Activated naive CD8-positive, alpha-beta T cell treated with anti-CD3 and anti-CD28 coated beads for 36 hours (primary cell): ENCODE measurements around the gene PRND. TPM values are rescaled to one million over a fixed set of nuclear protein-coding genes. Genes with fewer than 3 reads are reported as not detected.
"Not testable (repeated sequence)": the region's sequence is repeated elsewhere in the genome, so short reads cannot be mapped to it uniquely, and the experiment has no call there.

Source experiments
- DNase-seq: peaks from one replicate; pipeline ENCODE4 v3.0.0; 2021
- H3K27ac Mint-ChIP-seq: one replicate; pipeline ENCODE4 v1.8.0; 2022; ENCODE audit warnings: mild to moderate bottlenecking, moderate library complexity, mixed read lengths
- H3K27me3 Mint-ChIP-seq: one replicate; pipeline ENCODE4 v1.8.0; 2022; ENCODE audit warnings: mild to moderate bottlenecking, mixed read lengths
- H3K36me3 Mint-ChIP-seq: one replicate; pipeline ENCODE4 v1.8.0; 2021; ENCODE audit warnings: mild to moderate bottlenecking, mixed read lengths
- H3K4me1 Mint-ChIP-seq: one replicate; pipeline ENCODE4 v1.8.0; 2021; ENCODE audit warnings: mixed read lengths
- H3K4me3 Mint-ChIP-seq: one replicate; pipeline ENCODE4 v1.8.0; 2022; ENCODE audit warnings: mild to moderate bottlenecking, moderate library complexity, mixed read lengths
- H3K9me3 Mint-ChIP-seq: one replicate; pipeline ENCODE4 v1.8.0; 2022; ENCODE audit warnings: mixed read lengths
- total RNA-seq, 2 experiments: library from RNA; stranded (reverse); gene quantifications; one replicate each; pipeline ENCODE4 v1.2.3, GENCODE V29; 2021

Gene PRND
- total RNA-seq, 2 experiments from 2014 or later: not detected

- H3K36me3 Mint-ChIP-seq: no peaks in the 10 kb centered on the region
- peak; percentile 74 for DNase-seq
- peaks cover 6% of the 10 kb centered on the region for H3K4me1 Mint-ChIP-seq
- no peaks in the 10 kb centered on the region for H3K9me3 Mint-ChIP-seq
- H3K27ac Mint-ChIP-seq: peak overlapping the region; percentile 57
- H3K27me3 Mint-ChIP-seq: no peaks in the 10 kb centered on the region
- H3K4me3 Mint-ChIP-seq: no peak overlapping the region
Observed at GRCh38 chr20:4720041-4720976, 1.4 kb upstream of the PRND start.

DNA sequence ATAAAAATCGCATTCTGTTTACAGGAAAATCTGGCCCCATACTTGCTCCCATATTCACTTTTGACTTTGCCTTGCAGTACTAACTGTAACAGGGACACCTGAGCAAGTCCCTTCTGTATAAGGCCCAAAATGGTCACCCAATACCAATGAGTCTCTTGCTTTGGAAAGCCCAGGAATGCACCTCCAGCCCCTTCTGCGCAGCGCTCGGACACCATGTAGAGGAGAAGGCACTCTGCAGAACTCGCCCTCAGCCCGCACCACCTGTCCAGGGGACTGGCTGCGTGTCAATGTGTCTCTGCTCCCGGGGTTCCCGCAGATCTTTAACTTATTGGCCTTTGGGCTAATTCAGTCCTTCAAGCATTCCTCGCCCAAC, 746 bp upstream of the PRND start:
- no peaks in the 10 kb centered on the region for H3K9me3 Mint-ChIP-seq
- H3K4me3 Mint-ChIP-seq: no peak overlapping the region
- no peak overlapping the region for H3K27ac Mint-ChIP-seq
- peaks cover 6% of the 10 kb centered on the region for H3K4me1 Mint-ChIP-seq
- H3K27me3 Mint-ChIP-seq: no peaks in the 10 kb centered on the region
- DNase-seq: no peak
- H3K36me3 Mint-ChIP-seq: no peaks in the 10 kb centered on the region

- Mint-ChIP-seq H3K4me3 (no peak overlapping the region), H3K9me3 (no peaks in the 10 kb centered on the region), H3K27ac (no peak overlapping the region), H3K27me3 (no peaks in the 10 kb centered on the region), H3K36me3 (no peaks in the 10 kb centered on the region), H3K4me1 (peaks cover 16% of the 10 kb centered on the region)
- no peak for DNase-seq
Observed at GRCh38 chr20:4722571-4722970, 862 bp downstream of the PRND start.

GRCh38 chr20:4722993-4723392, 1.3 kb downstream of the PRND start:
- H3K9me3 Mint-ChIP-seq: no peaks in the 10 kb centered on the region
- no peak for DNase-seq
- peaks cover 16% of the 10 kb centered on the region for H3K4me1 Mint-ChIP-seq
- H3K36me3 Mint-ChIP-seq: no peaks in the 10 kb centered on the region
- no peak overlapping the region for H3K27ac Mint-ChIP-seq
- no peaks in the 10 kb centered on the region for H3K27me3 Mint-ChIP-seq
- H3K4me3 Mint-ChIP-seq: no peak overlapping the region

DNA sequence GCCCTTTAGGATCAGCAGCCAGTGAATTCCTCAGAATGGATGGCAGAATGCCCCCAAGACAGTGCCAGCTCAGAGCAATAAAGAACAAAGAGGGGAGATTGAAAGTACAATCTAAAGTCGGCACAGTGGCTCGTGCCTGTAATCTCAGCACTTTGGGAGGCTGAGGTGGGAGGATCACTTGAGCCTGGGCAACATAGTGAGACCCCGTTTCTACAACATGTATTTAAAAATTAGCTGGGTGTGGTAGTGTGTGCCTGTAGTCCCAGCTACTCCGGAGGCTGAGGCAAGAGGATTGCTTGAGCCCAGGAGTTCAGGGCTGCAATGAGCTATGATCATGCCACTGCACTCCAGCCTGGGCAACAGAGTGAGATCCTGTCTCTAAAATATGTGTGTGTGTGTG, 1.8 kb downstream of the PRND start:
- DNase-seq, H3K4me3 Mint-ChIP-seq, H3K27ac Mint-ChIP-seq, H3K36me3 Mint-ChIP-seq, H3K27me3 Mint-ChIP-seq, H3K9me3 Mint-ChIP-seq: not testable (repeated sequence)
- peaks cover 16% of the 10 kb centered on the region for H3K4me1 Mint-ChIP-seq

DNA sequence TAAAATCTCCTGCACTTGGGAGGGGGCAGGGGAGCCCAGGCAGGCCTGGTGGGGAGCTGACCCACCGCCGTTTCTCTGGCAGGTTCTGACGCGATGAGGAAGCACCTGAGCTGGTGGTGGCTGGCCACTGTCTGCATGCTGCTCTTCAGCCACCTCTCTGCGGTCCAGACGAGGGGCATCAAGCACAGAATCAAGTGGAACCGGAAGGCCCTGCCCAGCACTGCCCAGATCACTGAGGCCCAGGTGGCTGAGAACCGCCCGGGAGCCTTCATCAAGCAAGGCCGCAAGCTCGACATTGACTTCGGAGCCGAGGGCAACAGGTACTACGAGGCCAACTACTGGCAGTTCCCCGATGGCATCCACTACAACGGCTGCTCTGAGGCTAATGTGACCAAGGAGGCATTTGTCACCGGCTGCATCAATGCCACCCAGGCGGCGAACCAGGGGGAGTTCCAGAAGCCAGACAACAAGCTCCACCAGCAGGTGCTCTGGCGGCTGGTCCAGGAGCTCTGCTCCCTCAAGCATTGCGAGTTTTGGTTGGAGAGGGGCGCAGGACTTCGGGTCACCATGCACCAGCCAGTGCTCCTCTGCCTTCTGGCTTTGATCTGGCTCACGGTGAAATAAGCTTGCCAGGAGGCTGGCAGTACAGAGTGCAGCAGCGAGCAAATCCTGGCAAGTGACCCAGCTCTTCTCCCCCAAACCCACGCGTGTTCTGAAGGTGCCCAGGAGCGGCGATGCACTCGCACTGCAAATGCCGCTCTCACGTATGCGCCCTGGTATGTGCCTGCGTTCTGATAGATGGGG, 3.0 kb downstream of the PRND start:
- Mint-ChIP-seq H3K36me3 (no peaks in the 10 kb centered on the region), H3K27ac (no peak overlapping the region), H3K27me3 (no peaks in the 10 kb centered on the region), H3K4me1 (peaks cover 16% of the 10 kb centered on the region), H3K4me3 (no peak overlapping the region), H3K9me3 (no peaks in the 10 kb centered on the region)
- no peak for DNase-seq

DNA sequence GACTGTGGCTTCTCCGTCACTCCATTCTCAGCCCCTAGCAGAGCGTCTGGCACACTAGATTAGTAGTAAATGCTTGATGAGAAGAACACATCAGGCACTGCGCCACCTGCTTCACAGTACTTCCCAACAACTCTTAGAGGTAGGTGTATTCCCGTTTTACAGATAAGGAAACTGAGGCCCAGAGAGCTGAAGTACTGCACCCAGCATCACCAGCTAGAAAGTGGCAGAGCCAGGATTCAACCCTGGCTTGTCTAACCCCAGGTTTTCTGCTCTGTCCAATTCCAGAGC, 3.5 kb downstream of the PRND start:
- no peaks in the 10 kb centered on the region for H3K27me3 Mint-ChIP-seq
- peaks cover 16% of the 10 kb centered on the region for H3K4me1 Mint-ChIP-seq
- H3K27ac Mint-ChIP-seq: no peak overlapping the region
- H3K4me3 Mint-ChIP-seq: no peak overlapping the region
- no peaks in the 10 kb centered on the region for H3K36me3 Mint-ChIP-seq
- no peaks in the 10 kb centered on the region for H3K9me3 Mint-ChIP-seq
- no peak for DNase-seq

GRCh38 chr20:4726710-4727397, 5.1 kb downstream of the PRND start:
- Mint-ChIP-seq H3K27ac (peak overlapping the region; percentile 78), H3K27me3 (no peaks in the 10 kb centered on the region), H3K36me3 (no peaks in the 10 kb centered on the region), H3K4me3 (peak overlapping the region; percentile 60), H3K4me1 (peaks cover 10% of the 10 kb centered on the region), H3K9me3 (no peaks in the 10 kb centered on the region)
- peak; percentile 40 for DNase-seq

GRCh38 chr20:4728120-4728760, 6.5 kb downstream of the PRND start:
- no peak for DNase-seq
- H3K9me3 Mint-ChIP-seq: no peaks in the 10 kb centered on the region
- no peaks in the 10 kb centered on the region for H3K36me3 Mint-ChIP-seq
- peaks cover 10% of the 10 kb centered on the region for H3K4me1 Mint-ChIP-seq
- H3K27me3 Mint-ChIP-seq: peaks cover under 1% of the 10 kb centered on the region
- H3K27ac Mint-ChIP-seq: no peak overlapping the region
- H3K4me3 Mint-ChIP-seq: no peak overlapping the region

DNA sequence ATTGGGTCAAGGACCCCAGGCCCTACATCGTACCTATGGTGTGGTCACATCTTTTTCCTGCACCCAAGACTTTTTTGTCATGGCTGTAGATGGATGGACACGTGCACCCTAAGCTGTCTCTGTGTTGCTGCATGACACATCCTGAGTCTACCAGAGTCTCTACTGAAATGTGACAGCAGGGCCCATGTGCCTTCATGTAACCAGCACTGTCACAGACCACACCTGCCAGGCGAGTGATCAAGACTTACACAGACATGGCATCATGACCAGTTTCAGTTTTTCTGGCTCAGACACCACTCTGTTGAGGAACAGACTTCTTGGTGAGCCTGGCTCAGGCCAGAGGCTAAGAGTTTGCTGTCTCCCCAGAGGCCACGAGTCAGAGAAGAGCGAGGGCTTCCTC, 7.6 kb downstream of the PRND start:
- Mint-ChIP-seq H3K9me3 (no peaks in the 10 kb centered on the region), H3K36me3 (no peaks in the 10 kb centered on the region), H3K27me3 (peaks cover 3% of the 10 kb centered on the region), H3K4me3 (no peak overlapping the region), H3K4me1 (peaks cover 10% of the 10 kb centered on the region), H3K27ac (no peak overlapping the region)
- no peak for DNase-seq

- H3K27me3 Mint-ChIP-seq: peaks cover 3% of the 10 kb centered on the region
- H3K4me3 Mint-ChIP-seq: no peak overlapping the region
- no peaks in the 10 kb centered on the region for H3K36me3 Mint-ChIP-seq
- no peak for DNase-seq
- no peak overlapping the region for H3K27ac Mint-ChIP-seq
- no peaks in the 10 kb centered on the region for H3K9me3 Mint-ChIP-seq
- H3K4me1 Mint-ChIP-seq: peaks cover 10% of the 10 kb centered on the region
Observed at GRCh38 chr20:4730780-4731179, 9.1 kb downstream of the PRND start.

DNA sequence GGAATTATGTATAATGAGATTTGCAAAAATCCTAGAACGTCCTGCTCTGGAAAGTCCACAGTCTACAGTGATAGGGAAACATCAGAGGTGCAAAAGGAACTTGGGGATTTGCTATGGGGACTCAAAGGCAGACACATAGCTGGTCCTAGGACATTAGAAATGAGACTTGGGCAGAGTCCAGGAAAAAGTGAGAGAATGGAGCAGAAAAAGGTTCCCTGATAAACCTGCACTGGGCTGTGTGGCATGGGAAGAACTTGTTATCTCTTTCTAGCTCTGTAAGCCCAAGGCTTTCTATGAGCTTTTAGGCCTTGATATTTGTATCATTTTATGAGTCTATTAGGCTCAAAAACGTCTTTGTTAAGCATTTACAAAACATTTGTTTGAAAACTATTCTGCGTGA, 15.2 kb downstream of the PRND start:
- H3K4me1 Mint-ChIP-seq: no peaks in the 10 kb centered on the region
- H3K27ac Mint-ChIP-seq: no peak overlapping the region
- peaks cover 14% of the 10 kb centered on the region for H3K27me3 Mint-ChIP-seq
- no peak overlapping the region for H3K4me3 Mint-ChIP-seq
- H3K9me3 Mint-ChIP-seq: no peaks in the 10 kb centered on the region
- no peaks in the 10 kb centered on the region for H3K36me3 Mint-ChIP-seq
- no peak for DNase-seq

GRCh38 chr20:4737857-4738627, 16.3 kb downstream of the PRND start:
- Mint-ChIP-seq H3K36me3 (no peaks in the 10 kb centered on the region), H3K27me3 (peaks cover 14% of the 10 kb centered on the region), H3K4me1 (no peaks in the 10 kb centered on the region), H3K27ac (no peak overlapping the region), H3K9me3 (no peaks in the 10 kb centered on the region), H3K4me3 (no peak overlapping the region)
- DNase-seq: no peak

DNA sequence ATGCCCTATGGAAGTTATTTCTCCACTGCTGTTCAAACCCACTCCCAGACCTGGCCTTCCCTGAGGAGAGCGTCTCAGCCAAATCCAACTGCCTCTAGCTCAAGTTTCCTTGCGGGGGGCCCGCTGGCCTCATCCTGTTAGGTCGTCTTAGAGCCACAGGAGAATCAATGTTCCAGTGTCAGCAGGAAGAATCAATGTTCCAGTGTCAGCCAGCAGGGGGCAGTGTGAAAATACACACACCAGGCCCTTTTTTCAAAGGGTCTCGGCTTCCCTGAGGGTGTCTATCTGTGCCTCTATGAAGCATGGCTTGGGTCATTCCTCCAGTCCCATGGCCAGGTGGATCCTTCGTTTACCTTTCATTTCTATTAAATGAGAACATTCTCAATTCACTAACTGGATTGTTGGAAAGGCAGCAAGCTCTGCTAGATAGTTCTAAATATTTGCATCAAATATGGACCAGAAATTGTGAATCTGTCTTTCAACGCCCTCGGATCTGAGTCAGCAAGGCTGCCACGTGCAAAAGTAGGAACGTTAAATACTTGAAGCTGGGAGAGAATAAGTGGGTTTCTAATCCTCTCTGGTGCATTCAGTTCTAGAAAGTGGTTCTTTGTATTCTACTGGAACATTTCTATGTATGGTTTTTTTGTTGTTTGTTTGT, 19.2 kb downstream of the PRND start:
- H3K36me3 Mint-ChIP-seq: no peaks in the 10 kb centered on the region
- no peak overlapping the region for H3K27ac Mint-ChIP-seq
- no peak overlapping the region for H3K4me3 Mint-ChIP-seq
- peaks cover 9% of the 10 kb centered on the region for H3K27me3 Mint-ChIP-seq
- DNase-seq: peak; percentile 46
- H3K4me1 Mint-ChIP-seq: no peaks in the 10 kb centered on the region
- H3K9me3 Mint-ChIP-seq: no peaks in the 10 kb centered on the region
